LHCN-M2 (cell line): Measurements from ENCODE around the gene TBPL1. TPM values are rescaled to one million over a fixed set of nuclear protein-coding genes. Genes with fewer than 3 reads are reported as not detected.

Experiments used
- DNase-seq: peaks from one replicate; pipeline ENCODE4 v3.0.0-alpha.2; 2012; ENCODE audit warnings: low read depth
- total RNA-seq: library from RNA; depleted of rRNA; stranded (reverse); fragments of >200 nt; gene quantifications from 2 replicates; pipeline ENCODE4 v1.2.3, GENCODE V29; 2014; rRNA removed

TBPL1 gene
- total RNA-seq, 1 experiment from 2014 or later = 28.2 TPM

DNA sequence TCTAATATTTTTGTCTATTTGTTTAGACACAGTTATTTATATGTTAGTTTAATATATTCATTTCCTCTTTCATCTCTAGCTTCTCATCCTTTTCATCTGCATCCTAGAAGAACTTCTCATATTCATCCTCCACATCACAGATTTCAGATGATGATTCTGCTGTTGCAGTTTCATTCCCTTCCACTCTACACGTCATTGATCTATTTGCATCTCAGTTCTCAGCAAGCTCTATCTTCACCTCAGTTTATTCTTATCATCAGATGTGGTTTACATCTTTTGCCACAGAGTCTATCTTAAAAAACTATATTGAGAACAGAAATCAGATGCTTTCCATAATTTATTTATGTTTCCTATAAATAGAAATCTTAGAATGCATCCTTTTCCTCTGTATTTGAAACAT, 86.1 kb downstream of the TBPL1 start:
- DNase-seq = no peak

Other genes starting within 250 kb of the TBPL1 start
- not detected in 2 replicates for gene TCF21, start 64.1 kb upstream of the TBPL1 start, total RNA-seq
- gene SLC2A12, start 99.4 kb downstream of the TBPL1 start, total RNA-seq = 0.06 and 0.57 TPM in 2 replicates